D721Med (cell line): ENCODE results near the gene ADAMTS9.

Source experiments
- DNase-seq: peaks from one replicate; pipeline ENCODE4 v3.0.0; 2011; ENCODE audit warnings: low spot score; ENCODE audit not compliant: insufficient read length
- FAIRE-seq: peaks from 2 replicates; lab custom pipeline; 2011; peaks lifted over from hg19 to GRCh38; lab: Jason Lieb, UNC
- CTCF ChIP-seq: IDR thresholded peaks from 2 replicates; pipeline ENCODE4 v1.5.1; 2012; ENCODE audit warnings: mild to moderate bottlenecking, control low read depth; ENCODE audit not compliant: insufficient read depth; ENCODE audit errors: missing control alignments

ADAMTS9 gene

DNA sequence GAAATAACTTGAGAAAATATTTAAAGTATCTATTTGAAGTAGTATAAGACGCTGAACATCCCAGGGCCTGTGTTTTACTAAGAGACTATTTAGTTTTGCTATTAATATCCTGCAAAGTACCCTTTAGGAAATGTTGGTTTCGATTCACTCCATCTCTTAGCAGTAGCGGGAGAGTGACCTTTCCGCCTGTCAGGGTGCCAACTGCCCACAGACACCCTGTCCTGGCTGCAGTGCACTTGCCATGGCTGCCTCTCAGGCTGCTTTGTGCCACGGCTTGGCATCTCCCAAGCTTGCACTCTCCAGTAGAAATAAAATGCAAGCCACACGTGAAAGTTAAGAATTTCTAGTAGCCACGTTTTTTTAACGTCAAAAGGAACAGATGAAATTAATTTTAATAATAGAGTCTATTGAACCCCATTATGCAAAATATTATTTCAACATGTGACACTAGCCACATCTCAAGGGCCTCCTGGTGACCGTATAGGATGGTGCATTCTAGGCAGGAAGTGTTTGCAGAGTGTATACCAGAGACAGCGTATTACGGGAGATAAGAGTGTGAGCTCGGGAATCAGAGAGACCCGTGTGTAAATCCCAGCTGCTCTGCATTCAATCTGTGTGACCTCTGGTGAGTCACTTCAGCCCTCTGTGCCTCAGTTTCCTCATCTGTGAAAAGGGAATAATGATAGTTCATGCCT is 19.8 kb downstream of the ADAMTS9 start:
- FAIRE-seq (no peak), DNase-seq (no peak)
- TF ChIP-seq CTCF, result no peak

DNA sequence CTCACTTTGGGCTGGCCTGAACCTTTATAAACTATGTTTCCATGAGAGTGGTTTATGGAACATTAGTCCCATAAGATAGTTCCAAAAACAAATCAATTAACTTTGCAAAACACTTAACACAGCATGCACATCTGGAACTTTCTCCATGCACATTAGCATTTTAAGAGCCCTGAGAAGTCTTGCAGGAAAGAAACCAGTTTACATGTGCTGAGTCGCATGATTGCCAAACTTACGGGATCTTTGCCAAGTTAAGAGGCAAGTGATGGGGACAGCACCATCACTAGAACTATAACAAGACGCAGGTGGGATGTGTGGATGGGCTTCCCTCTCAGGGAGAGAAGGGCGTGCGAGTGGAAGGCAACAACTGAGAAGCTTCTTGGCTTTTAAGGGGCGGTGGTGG is 20.7 kb downstream of the ADAMTS9 start:
- no peak for FAIRE-seq
- TF ChIP-seq CTCF, result no peak
- no peak for DNase-seq

DNA sequence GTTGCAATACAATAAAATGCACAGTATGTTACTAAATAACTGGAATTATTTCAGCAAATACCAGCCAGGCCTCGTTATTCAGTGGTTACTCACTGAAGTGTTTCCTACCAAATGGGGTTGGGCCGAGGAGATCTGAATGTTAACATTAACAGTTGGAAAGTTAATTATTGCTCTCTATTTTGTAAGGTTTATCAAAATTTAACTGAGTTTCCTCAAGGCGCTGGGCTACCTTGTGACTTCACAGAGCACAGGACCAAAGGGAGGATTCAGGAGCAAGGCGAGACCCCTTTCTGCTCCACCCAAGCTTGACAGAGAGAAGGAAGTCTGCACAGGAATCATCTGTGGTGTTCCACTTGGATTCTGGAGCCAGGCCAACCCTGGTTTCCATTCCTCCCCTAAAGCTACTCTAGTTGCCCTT is 21.6 kb downstream of the ADAMTS9 start:
- no peak for DNase-seq
- no peak for FAIRE-seq
- TF ChIP-seq CTCF, result no peak

GRCh38 chr3:64664397-64664796 is 23.4 kb downstream of the ADAMTS9 start:
- FAIRE-seq (no peak), DNase-seq (no peak)
- TF ChIP-seq CTCF, result no peak

GRCh38 chr3:64659617-64659978 is 28.2 kb downstream of the ADAMTS9 start:
- no peak for DNase-seq
- FAIRE-seq, result no peak
- no peak for TF ChIP-seq CTCF

- TF ChIP-seq CTCF, result no peak
- FAIRE-seq (no peak), DNase-seq (no peak)
These were observed 29.8 kb downstream of the ADAMTS9 start for GRCh38 chr3:64658001-64658400.

DNA sequence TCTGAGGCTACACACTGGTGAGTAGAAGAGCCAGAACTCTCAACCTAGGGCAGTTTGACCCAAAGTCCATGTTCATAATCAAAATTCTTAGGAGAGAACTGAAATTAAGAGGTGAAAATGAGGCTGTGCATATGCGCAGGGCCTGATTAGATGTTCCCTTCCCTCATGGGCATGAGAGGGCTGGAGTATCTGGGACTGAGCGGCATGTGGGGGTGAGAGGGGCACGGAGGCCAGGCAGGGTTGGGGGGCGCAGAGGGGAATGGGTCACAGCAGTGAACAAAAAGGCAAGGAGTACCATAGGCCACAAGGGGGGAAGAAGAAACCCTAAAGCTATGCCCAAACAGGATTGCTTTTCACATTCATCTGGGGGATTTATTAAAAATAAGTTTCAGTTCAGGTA is 31.3 kb downstream of the ADAMTS9 start:
- no peak for TF ChIP-seq CTCF
- DNase-seq (no peak), FAIRE-seq (no peak)
